GM21367 (cell line): ENCODE data around the gene BCL2.

Source experiments
- ATAC-seq: cut with Tn5 transposase; IDR thresholded peaks from one replicate; pipeline ENCODE4 v1.9.1; 2021; ENCODE audit not compliant: unreplicated experiment

BCL2 gene

GRCh38 chr18:63260380-63260754, 59.2 kb downstream of the BCL2 start:
- ATAC-seq: no peak

- no peak for ATAC-seq
These were observed 59.8 kb downstream of the BCL2 start for GRCh38 chr18:63259567-63260379.

- ATAC-seq: no peak
These were observed 60.6 kb downstream of the BCL2 start for GRCh38 chr18:63258749-63259566.

GRCh38 chr18:63257453-63257852, 62.1 kb downstream of the BCL2 start:
- no peak for ATAC-seq

- ATAC-seq: no peak
These were observed 64.1 kb downstream of the BCL2 start for GRCh38 chr18:63255435-63255834.

- ATAC-seq: no peak
These were observed 64.7 kb downstream of the BCL2 start for GRCh38 chr18:63254716-63255399.

GRCh38 chr18:63253428-63254372, 65.9 kb downstream of the BCL2 start:
- no peak for ATAC-seq

GRCh38 chr18:63253014-63253413, 66.6 kb downstream of the BCL2 start:
- no peak for ATAC-seq

- no peak for ATAC-seq
These were observed 69.8 kb downstream of the BCL2 start for GRCh38 chr18:63249771-63250170.

- ATAC-seq: no peak
These were observed 71.6 kb downstream of the BCL2 start for GRCh38 chr18:63247926-63248325.

- no peak for ATAC-seq
These were observed 72.1 kb downstream of the BCL2 start for GRCh38 chr18:63247506-63247905.

- ATAC-seq: no peak
These were observed 74.0 kb downstream of the BCL2 start for GRCh38 chr18:63245600-63245999.

- no peak for ATAC-seq
These were observed 75.0 kb downstream of the BCL2 start for GRCh38 chr18:63244607-63245006.

GRCh38 chr18:63241760-63242159, 77.8 kb downstream of the BCL2 start:
- ATAC-seq: no peak

GRCh38 chr18:63241317-63241712, 78.3 kb downstream of the BCL2 start:
- no peak for ATAC-seq

GRCh38 chr18:63240531-63241316, 78.8 kb downstream of the BCL2 start:
- no peak for ATAC-seq

GRCh38 chr18:63238693-63239075, 80.9 kb downstream of the BCL2 start:
- ATAC-seq: no peak

GRCh38 chr18:63237881-63238692, 81.5 kb downstream of the BCL2 start:
- no peak for ATAC-seq
